Measurements from ENCODE around the gene TMTC1. TPM values are rescaled to one million over a fixed set of nuclear protein-coding genes. Genes with fewer than 3 reads are reported as not detected.

TMTC1 gene
- total RNA-seq, 1 experiment from 2014 or later: 0.17 TPM

- Mint-ChIP-seq H3K4me3 (ENCODE audit: low read depth, unreplicated experiment) (no peak overlapping the region), H3K4me1 (ENCODE audit: low read depth, unreplicated experiment) (no peaks in the 10 kb centered on the region), H3K9me3 (ENCODE audit: low read depth, unreplicated experiment) (no peaks in the 10 kb centered on the region), H3K27me3 (ENCODE audit: unreplicated experiment) (peaks cover 32% of the 10 kb centered on the region), H3K27ac (ENCODE audit: unreplicated experiment) (no peak overlapping the region), H3K36me3 (ENCODE audit: insufficient read depth, unreplicated experiment) (no peaks in the 10 kb centered on the region)
- TF ChIP-seq CTCF (IDR thresholded peaks at IDR 0.05; ENCODE audit: unreplicated experiment): no peak
- no peak for DNase-seq
- intact Hi-C loops (cut with micrococcal nuclease; ENCODE audit: unreplicated experiment): no loop called here
- no TSS peak for BruUV-seq (replicated peaks)
- CTCF ChIA-PET: no interaction called here
These were observed 75.9 kb downstream of the TMTC1 start for GRCh38 chr12:29707846-29708245.

GRCh38 chr12:29706311-29706710 lies 77.4 kb downstream of the TMTC1 start:
- no peak overlapping the region for H3K4me3 Mint-ChIP-seq (ENCODE audit: low read depth, unreplicated experiment)
- H3K36me3 Mint-ChIP-seq (ENCODE audit: insufficient read depth, unreplicated experiment): no peaks in the 10 kb centered on the region
- no TSS peak for BruUV-seq (replicated peaks)
- intact Hi-C loops (cut with micrococcal nuclease; ENCODE audit: unreplicated experiment): no loop called here
- no peak for TF ChIP-seq CTCF (IDR thresholded peaks at IDR 0.05; ENCODE audit: unreplicated experiment)
- no peak overlapping the region for H3K27ac Mint-ChIP-seq (ENCODE audit: unreplicated experiment)
- DNase-seq: no peak
- H3K27me3 Mint-ChIP-seq (ENCODE audit: unreplicated experiment): peaks cover 32% of the 10 kb centered on the region
- no peaks in the 10 kb centered on the region for H3K4me1 Mint-ChIP-seq (ENCODE audit: low read depth, unreplicated experiment)
- H3K9me3 Mint-ChIP-seq (ENCODE audit: low read depth, unreplicated experiment): no peaks in the 10 kb centered on the region
- CTCF ChIA-PET: no interaction called here

GRCh38 chr12:29703528-29703927 lies 80.2 kb downstream of the TMTC1 start:
- H3K27ac Mint-ChIP-seq (ENCODE audit: unreplicated experiment): no peak overlapping the region

GRCh38 chr12:29702972-29703371 lies 80.8 kb downstream of the TMTC1 start:
- H3K4me3 Mint-ChIP-seq (ENCODE audit: low read depth, unreplicated experiment): no peak overlapping the region
- no peak for DNase-seq
- BruUV-seq (replicated peaks): no TSS peak
- H3K4me1 Mint-ChIP-seq (ENCODE audit: low read depth, unreplicated experiment): no peaks in the 10 kb centered on the region
- CTCF ChIA-PET: no interaction called here
- H3K27me3 Mint-ChIP-seq (ENCODE audit: unreplicated experiment): peaks cover 27% of the 10 kb centered on the region
- no peak for TF ChIP-seq CTCF (IDR thresholded peaks at IDR 0.05; ENCODE audit: unreplicated experiment)
- no peak overlapping the region for H3K27ac Mint-ChIP-seq (ENCODE audit: unreplicated experiment)
- intact Hi-C loops (cut with micrococcal nuclease; ENCODE audit: unreplicated experiment): no loop called here
- no peaks in the 10 kb centered on the region for H3K36me3 Mint-ChIP-seq (ENCODE audit: insufficient read depth, unreplicated experiment)
- H3K9me3 Mint-ChIP-seq (ENCODE audit: low read depth, unreplicated experiment): no peaks in the 10 kb centered on the region

More at GRCh38 chr12:29703528-29703927, 80.2 kb downstream of the TMTC1 start:
- TF ChIP-seq CTCF (IDR thresholded peaks at IDR 0.05; ENCODE audit: unreplicated experiment): no peak
- H3K36me3 Mint-ChIP-seq (ENCODE audit: insufficient read depth, unreplicated experiment): no peaks in the 10 kb centered on the region
- no TSS peak for BruUV-seq (replicated peaks)
- no peak for DNase-seq
- CTCF ChIA-PET: no interaction called here
- peaks cover 32% of the 10 kb centered on the region for H3K27me3 Mint-ChIP-seq (ENCODE audit: unreplicated experiment)
- no peak overlapping the region for H3K4me3 Mint-ChIP-seq (ENCODE audit: low read depth, unreplicated experiment)
- no peaks in the 10 kb centered on the region for H3K4me1 Mint-ChIP-seq (ENCODE audit: low read depth, unreplicated experiment)
- H3K9me3 Mint-ChIP-seq (ENCODE audit: low read depth, unreplicated experiment): no peaks in the 10 kb centered on the region
- intact Hi-C loops (cut with micrococcal nuclease; ENCODE audit: unreplicated experiment): no loop called here

Data from Calu3 (cell line).